LoVo (cell line): ENCODE data around the gene GAPDH.
A peak's percentile ranks its signal among the peaks of the same experiment; 100 is the strongest.
"Not testable (repeated sequence)": the region's sequence is repeated elsewhere in the genome, so short reads cannot be mapped to it uniquely, and the experiment has no call there.

Experiments
- DNase-seq: peaks from one replicate; pipeline ENCODE4 v3.0.0-alpha.2; 2016; ENCODE audit warnings: low spot score

The GAPDH gene

DNA sequence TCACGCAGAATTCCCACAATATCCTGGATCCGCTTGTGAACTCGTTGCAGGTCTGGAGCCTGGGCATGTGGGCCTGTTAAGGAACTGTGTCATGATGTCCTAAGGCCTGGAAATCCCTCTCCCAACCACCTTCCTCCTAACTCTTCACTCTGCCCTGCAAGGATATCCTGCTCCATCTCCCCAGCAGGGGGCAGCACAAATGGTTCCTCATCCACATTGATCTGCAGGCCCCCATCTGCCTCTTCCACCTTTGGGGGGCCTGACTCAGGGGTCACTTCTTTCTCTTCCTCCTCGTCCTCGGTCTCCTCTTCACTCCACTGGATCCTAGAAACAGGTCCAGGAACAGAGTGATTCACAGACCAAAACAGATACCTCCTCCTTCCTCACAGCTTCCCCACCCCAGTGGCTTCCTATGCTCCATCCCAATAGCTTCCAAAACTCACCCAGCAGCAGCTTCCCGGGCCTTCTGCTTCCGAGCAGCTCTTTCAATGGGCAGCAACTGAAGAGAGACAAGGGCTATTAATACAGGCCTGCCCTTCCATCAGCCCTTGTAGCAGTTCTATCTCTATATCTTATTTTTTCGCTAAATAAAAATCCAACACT lies 29.2 kb downstream of the GAPDH start:
- peak; percentile 58 for DNase-seq

DNA sequence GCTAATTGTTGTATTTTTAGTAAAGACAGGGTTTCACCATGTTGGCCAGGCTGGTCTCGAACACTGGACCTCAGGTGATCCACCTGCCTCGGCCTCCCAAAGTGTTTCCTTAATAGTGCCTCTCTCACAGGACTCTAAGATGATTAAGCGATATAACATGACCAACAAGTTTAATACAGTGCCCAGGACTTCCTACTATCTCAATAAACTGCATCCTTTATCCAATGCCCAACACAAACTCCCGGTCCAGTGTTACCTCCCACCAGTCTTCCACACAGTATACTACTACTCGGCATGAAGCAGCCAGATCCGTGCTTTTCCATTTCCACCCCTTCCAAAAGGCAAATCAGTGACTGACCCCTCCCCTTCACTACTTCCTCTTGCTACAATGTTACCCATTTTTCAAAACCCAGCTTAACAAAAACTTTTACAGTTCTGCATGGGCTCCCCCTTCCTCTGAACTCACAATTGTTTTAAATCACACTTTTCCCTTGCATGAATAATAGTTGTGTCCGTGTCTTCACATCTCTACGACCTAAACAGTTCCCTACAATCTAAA lies 32.9 kb downstream of the GAPDH start:
- no peak for DNase-seq

DNA sequence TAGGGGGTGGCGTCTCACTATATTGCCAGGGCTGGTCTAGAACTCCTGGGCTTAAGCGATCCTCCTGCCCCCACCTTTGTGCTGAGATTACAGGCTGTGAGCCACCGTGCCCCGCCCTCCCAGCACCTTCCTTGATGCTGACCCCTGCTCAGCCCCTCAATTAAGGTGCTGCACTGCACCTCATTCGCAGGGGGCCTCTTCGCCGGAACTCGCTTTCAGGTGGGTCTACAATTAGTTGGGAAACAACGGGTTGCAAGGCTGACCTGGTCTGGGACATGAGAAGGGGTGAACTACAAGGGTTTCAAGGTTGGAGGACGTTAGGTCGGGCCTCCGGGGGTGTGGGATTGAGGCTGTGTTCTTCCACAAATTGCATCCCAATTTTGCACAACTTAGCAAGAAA lies 35.0 kb downstream of the GAPDH start:
- DNase-seq, result no peak

DNA sequence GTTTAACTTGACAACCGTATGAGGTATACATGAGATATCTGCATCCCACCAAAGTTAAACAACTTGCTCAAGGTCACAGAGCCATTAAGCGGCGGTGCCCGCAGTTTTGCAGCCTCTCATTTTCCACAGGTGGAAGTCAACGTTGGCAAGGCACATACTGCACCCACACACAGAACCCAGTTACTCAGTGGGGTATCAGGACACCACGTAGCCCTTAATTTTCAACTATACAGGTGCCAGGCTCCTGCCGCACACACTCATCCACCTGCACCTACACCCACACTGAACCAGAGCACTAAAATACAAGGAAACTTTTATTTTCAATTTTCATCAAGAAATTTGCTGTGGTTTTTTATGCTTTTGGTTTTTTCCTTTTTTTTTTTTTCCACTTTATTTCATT lies 35.5 kb downstream of the GAPDH start:
- no peak for DNase-seq

DNA sequence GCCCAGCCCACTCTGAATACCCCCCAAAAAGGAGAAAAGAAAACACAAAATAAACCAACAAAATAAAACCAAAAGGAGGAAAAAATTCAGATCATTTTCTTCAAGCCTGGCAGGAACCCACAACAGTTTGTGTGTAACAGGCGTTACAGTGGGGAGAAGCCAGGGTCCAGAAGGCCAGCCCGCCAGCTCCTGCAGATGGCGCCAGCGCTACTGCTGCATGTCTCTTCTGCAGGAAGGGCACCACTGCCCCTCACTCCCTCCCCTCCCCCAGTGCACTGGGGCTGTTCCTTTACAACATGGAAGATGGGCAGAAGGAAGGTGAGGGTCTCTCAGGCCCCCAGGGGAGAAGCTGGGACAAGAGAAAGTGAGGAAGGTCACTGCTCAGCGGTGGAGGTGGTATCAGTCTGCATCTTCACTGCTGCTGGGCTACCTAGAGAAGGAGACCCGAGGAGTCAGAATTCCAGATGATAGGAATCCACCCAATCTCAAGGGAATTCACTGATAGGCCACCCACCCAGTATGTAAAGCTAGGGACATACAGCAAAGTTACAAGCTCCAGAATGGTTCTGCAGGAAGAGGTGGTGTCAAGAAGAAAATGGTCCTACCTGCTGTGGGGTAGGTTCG lies 36.1 kb downstream of the GAPDH start:
- peak; percentile 47 for DNase-seq

DNA sequence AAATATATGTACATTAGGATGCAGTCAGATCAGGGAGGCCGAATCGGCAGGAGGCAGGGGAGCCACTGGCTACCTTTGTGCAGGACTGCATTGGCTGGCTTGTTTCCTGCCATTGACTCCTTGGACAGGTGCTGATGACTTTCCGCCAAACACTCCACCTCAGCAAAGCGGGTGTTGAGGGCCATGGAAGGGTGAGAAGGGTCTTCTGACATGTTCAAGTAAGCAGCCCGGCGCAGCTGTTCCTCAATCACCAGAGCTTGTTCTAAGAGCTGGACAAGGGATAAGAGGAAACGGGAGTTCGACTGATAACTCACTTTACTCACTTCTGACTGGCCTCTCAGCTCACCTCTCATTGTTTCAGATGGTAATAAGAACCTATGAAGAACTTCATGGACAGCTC lies 38.7 kb downstream of the GAPDH start:
- no peak for DNase-seq

DNA sequence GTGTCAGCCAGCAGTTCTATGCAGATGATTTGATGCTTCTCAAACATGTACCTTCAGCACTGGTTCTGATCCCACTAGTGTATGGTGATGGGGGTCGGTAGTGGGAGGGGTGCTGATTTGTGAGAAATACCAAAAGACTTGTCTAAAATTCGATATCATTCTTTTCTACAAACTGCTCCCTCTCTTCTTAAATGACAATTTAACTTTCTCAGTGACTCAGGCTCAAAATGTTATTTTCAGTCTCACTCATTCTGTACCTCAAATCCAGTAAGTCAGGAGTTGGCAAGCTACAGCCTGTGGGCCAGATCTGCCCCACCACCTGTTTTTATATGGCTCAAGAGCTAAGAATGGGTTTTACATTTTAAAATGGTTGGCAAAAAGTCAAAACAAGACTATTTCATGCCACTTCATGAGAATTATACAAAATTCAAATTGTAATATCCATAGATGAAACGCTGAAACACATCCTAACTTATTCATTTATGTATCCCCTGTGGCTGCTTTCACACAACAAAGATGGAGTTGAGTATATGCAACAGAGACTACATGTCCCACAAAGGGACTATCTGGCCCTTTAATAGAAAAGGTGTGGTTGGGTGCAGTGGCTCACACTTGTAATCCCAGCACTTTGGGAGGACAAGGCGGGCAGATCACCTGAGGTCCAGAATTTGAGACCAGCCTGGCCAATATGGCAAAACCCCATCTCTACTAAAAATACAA lies 40.4 kb downstream of the GAPDH start:
- DNase-seq, result no peak

DNA sequence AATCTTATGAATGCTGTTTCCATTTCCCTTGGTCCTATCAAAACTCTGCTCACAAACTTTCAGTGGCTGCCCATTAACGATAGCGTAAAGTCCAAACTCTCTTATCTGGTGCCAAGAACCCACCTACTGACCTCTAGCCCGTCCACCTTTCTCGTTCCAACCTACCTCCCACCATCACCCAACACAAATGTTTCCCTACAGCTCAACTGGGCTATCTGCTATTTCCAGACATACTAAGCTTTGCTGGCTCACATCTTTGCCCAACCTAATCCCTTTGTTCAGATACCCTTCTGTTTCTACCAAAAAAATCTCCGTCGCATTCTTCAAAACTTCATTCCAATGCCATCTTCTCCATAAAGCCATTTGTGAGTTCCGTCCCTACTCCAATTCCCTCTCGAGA lies 41.3 kb downstream of the GAPDH start:
- no peak for DNase-seq

DNA sequence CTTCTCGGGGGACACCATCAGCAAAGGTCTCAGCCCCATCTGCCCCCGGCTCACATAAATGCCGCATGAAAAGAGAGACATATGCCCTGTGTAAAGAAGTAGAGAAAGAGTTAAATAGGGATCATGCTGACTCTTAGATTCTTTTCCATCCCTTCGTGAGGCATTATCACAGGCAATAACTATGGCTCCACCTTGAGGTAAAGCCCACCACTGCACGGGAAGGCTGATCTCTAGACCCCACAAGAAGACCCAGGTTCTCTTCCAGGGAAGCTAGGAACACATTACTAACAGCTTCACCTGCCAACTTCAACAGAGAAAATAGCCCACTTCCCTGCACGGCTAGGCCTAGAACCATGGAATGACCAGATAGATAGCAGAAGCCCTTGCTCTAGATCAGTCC lies 47.9 kb downstream of the GAPDH start:
- DNase-seq, result no peak

DNA sequence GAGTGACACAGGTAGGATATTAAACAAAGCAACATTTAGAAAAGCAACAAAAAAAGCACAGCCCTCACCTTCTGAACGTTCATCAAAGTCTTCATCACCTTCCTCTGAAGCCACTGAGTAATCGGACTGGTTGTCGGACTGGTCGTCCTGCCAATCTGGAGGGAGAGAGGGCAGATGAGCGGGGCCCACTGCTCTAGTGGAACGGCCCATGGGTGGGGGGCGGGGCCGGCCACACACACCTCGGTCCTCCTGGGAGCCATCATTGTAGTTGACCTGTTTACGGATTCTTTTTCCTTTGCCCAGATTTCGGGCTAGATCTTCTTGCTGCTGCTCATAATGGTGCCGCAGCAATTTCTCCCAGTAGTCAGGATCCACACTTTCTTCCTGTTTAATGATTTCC lies 48.6 kb downstream of the GAPDH start:
- no peak for DNase-seq

DNA sequence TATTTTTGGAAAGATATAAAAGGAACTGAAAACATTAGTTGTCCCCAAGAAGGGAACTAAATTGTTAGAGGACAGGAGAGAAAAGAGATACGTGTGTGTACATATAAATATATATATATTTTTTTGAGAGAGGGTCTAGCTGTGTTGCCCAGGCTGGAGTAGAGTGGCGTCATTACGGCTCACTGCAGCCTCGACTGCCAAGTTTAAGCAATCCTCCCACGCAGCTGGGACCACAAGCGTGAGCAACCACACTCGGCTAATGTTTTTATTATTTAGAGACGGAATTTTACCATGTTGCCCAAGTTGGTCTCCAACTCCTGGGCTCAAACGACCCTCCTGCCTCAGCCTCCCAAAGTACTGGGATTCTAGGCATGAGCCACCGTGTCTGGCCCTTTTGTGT lies 50.0 kb downstream of the GAPDH start:
- no peak for DNase-seq

DNA sequence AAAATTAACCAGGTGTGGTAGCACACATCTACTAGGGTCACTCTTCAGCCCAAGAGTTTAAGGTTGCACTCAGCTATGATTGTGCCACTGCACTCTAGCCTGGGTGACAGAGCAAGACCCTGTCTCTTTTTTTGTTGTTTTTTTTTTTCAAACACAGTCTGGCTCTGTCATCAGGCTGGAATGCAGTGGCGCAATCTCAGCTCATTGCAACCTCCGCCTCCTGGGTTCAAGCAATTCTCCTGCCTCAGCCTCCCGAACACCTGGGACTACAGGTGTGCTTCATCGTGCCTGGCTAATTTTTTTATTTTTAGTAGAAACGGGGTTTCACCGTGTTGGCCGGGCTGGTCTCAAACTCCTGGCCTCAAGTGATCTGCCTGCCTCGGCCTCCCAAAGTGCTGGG lies 52.3 kb downstream of the GAPDH start:
- not testable (repeated sequence) for DNase-seq
